SU-DHL-6 (cell line): ENCODE measurements around the gene CCDC88C.

Experiments used
- H2AFZ ChIP-seq: fragments of 200-600 bp; sonication (generic); 2 replicates; pipeline ENCODE4 v1.6.1; 2014; ENCODE audit warnings: low read depth, mild to moderate bottlenecking, moderate library complexity, mixed read lengths, antibody characterized with exemption, low read length; ENCODE audit not compliant: severe bottlenecking
- H3F3A ChIP-seq: fragments of 200-600 bp; shearing (Covaris generic); 2 replicates; pipeline ENCODE4 v1.6.0; 2016; ENCODE audit warnings: antibody characterized with exemption, mild to moderate bottlenecking; ENCODE audit not compliant: insufficient read depth
- H3K27ac ChIP-seq: fragments of 200-600 bp; sonication (generic); 2 replicates; pipeline ENCODE4 v1.5.1; 2016; ENCODE audit warnings: low read depth, mild to moderate bottlenecking, low read length, moderate library complexity, mixed read lengths
- H3K27me3 ChIP-seq: fragments of 200-600 bp; sonication (generic), shearing (Covaris generic); 2 replicates; pipeline ENCODE4 v1.6.0; 2014; ENCODE audit warnings: mild to moderate bottlenecking, low read length
- H3K36me3 ChIP-seq: fragments of 200-600 bp; sonication (generic); 2 replicates; pipeline ENCODE4 v1.6.1; 2014; ENCODE audit warnings: mild to moderate bottlenecking, low read length, mixed read lengths
- H3K4me2 ChIP-seq: fragments of 300-600, 200-600 bp; shearing (Covaris generic), sonication (generic); 2 replicates; pipeline ENCODE4 v1.6.0; 2014; ENCODE audit warnings: low read length, low read depth, mild to moderate bottlenecking; ENCODE audit not compliant: poor library complexity, severe bottlenecking
- H3K4me3 ChIP-seq: fragments of 200-600 bp; sonication (generic); 2 replicates; pipeline ENCODE4 v1.5.1; 2014; ENCODE audit warnings: antibody characterized with exemption, low read length, mild to moderate bottlenecking, mixed read lengths; ENCODE audit not compliant: insufficient read depth, poor library complexity, severe bottlenecking
- H3K79me2 ChIP-seq: fragments of 200-600 bp; sonication (generic); 2 replicates; pipeline ENCODE4 v1.6.1; 2014; ENCODE audit warnings: mild to moderate bottlenecking, low read length, moderate library complexity; ENCODE audit not compliant: insufficient read depth
- H3K9ac ChIP-seq: fragments of 200-600 bp; sonication (generic); 2 replicates; pipeline ENCODE4 v1.7.0; 2014; ENCODE audit warnings: mild to moderate bottlenecking, low read length
- H3K9me2 ChIP-seq: fragments of 200-600 bp; sonication (generic); replicated peaks from 2 replicates; pipeline ENCODE4 v1.6.1; 2014; ENCODE audit warnings: low read length; ENCODE audit not compliant: insufficient read depth
- H3K9me3 ChIP-seq: fragments of 200-600 bp; sonication (generic); 2 replicates; pipeline ENCODE4 v1.6.1; 2014; ENCODE audit warnings: low read length, mixed read lengths; ENCODE audit not compliant: insufficient read depth
- H4K20me1 ChIP-seq: fragments of 200-600 bp; sonication (generic); 2 replicates; pipeline ENCODE4 v1.6.1; 2014; ENCODE audit warnings: low read depth, mild to moderate bottlenecking, antibody characterized with exemption, low read length, moderate library complexity, mixed read lengths
- EZH2phosphoT487 ChIP-seq: fragments of 200-600 bp; sonication (generic), shearing (Covaris generic); conservative IDR thresholded peaks from 2 replicates; pipeline ENCODE4 v1.6.1; 2018; ENCODE audit warnings: mild to moderate bottlenecking, antibody characterized with exemption, low read length, moderate library complexity, mixed read lengths
- TF ChIP-seq, protein P1 (sequence below): fragments of 200-600 bp; sonication (generic); IDR thresholded peaks from one replicate; pipeline ENCODE4 v1.5.1; 2017; ENCODE audit warnings: antibody characterized with exemption, mild to moderate bottlenecking, low read length, moderate library complexity; ENCODE audit not compliant: insufficient read depth, poor library complexity, severe bottlenecking

CCDC88C gene

DNA sequence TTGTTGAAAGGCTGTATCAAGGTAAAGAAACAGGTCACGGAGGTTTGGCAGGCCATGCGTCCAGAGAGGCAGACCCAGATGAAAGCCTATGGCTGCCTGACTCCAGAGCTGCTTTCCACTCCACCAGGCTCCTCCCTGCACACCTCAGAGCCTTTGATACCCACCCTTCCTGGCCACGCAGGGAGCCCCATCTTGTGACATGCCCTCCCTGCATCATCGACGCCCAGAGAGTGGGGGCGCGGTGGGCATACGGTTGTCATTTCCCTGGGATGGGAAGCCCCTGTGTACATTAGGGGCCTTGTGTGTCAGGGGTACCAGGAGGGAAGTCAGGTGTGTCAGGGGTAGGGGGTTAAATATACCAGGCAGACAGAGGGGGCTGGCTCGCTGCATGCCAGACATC, 142.8 kb downstream of the CCDC88C start:
- no peaks in the 10 kb centered on the region for H3K9me2 ChIP-seq
- H3K27me3 ChIP-seq: no peaks in the 10 kb centered on the region
- H3K27ac ChIP-seq: no peak overlapping the region
- H3K4me2 ChIP-seq: no peak overlapping the region
- no peak overlapping the region for H3K9ac ChIP-seq
- H2AFZ ChIP-seq: no peak overlapping the region
- TF ChIP-seq EZH2phosphoT487: no peak
- TF ChIP-seq, protein P1, sequence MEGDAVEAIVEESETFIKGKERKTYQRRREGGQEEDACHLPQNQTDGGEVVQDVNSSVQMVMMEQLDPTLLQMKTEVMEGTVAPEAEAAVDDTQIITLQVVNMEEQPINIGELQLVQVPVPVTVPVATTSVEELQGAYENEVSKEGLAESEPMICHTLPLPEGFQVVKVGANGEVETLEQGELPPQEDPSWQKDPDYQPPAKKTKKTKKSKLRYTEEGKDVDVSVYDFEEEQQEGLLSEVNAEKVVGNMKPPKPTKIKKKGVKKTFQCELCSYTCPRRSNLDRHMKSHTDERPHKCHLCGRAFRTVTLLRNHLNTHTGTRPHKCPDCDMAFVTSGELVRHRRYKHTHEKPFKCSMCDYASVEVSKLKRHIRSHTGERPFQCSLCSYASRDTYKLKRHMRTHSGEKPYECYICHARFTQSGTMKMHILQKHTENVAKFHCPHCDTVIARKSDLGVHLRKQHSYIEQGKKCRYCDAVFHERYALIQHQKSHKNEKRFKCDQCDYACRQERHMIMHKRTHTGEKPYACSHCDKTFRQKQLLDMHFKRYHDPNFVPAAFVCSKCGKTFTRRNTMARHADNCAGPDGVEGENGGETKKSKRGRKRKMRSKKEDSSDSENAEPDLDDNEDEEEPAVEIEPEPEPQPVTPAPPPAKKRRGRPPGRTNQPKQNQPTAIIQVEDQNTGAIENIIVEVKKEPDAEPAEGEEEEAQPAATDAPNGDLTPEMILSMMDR: no peak
- 0 out of 2 replicates have a peak, but pooled peaks cover 5% of the 10 kb centered on the region for H3F3A ChIP-seq
- no peak overlapping the region for H3K4me3 ChIP-seq
- no peaks in the 10 kb centered on the region for H4K20me1 ChIP-seq
- H3K36me3 ChIP-seq: peaks cover 20% of the 10 kb centered on the region
- no peaks in the 10 kb centered on the region for H3K79me2 ChIP-seq
- H3K9me3 ChIP-seq: no peaks in the 10 kb centered on the region

DNA sequence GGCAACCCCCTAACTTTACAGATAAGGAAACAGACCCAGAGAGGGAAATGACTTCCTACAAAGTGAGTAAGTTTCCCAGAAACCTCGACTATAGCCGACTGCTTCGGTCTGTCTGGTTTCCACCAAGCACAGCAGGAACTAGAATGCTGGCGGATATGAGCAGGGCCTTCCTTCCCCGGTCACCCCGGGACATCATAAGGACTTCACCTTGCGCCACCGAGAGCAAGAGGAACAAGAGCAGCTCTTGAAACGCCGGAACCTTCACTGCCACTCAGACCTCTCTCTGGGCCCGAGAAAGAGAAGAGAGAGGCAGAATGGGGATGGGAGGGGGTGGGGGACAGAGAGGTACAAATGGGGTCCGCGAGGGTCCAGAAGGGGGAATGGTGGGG, 143.7 kb downstream of the CCDC88C start:
- Histone ChIP-seq H3K27me3 (no peaks in the 10 kb centered on the region), H3F3A (0 out of 2 replicates have a peak, but pooled peaks cover 5% of the 10 kb centered on the region), H3K9ac (no peak overlapping the region), H2AFZ (no peak overlapping the region), H3K4me3 (no peak overlapping the region), H3K79me2 (no peaks in the 10 kb centered on the region), H3K9me3 (no peaks in the 10 kb centered on the region), H3K36me3 (peaks cover 20% of the 10 kb centered on the region), H4K20me1 (no peaks in the 10 kb centered on the region), H3K27ac (no peak overlapping the region), H3K4me2 (no peak overlapping the region), H3K9me2 (no peaks in the 10 kb centered on the region)
- no peak for TF ChIP-seq EZH2phosphoT487
- TF ChIP-seq, protein P1: no peak

DNA sequence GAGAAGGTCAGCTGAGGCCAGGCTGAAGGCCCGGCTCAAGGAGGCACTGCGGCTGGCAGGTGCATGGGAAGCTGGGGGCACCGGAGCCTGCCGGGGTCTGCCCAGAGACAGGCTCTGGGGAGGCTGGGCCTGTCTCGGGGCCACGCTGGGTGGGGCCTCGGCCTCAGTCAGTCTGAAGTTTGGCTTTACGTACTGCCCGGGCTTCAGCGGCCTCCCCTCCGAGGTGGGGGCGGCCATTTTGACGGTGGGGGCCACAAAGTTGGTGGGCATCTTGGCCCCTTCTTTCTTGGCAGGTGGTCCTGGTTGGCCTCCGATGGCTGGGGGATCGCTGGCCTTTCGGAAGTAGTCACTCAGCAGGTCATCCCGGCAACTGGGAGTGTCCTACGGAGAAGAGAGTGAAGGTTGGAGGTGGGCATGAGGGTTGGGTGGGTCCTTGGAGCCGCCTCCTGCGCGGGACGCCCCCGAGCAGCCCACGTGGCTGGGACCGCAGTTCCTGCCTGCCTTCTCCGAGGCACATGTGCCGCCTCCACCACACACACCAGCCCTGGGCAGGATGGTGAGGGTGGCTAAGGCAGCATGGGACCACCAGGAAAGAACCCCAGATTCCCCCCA, 144.2 kb downstream of the CCDC88C start:
- Histone ChIP-seq H4K20me1 (no peaks in the 10 kb centered on the region), H3F3A (0 out of 2 replicates have a peak, but pooled peaks cover 5% of the 10 kb centered on the region), H3K4me3 (no peak overlapping the region), H3K36me3 (peaks cover 17% of the 10 kb centered on the region), H3K4me2 (no peak overlapping the region), H3K27me3 (no peaks in the 10 kb centered on the region), H3K9me3 (no peaks in the 10 kb centered on the region), H3K27ac (no peak overlapping the region), H3K9ac (no peak overlapping the region), H3K79me2 (no peaks in the 10 kb centered on the region), H3K9me2 (no peaks in the 10 kb centered on the region), H2AFZ (no peak overlapping the region)
- TF ChIP-seq, protein P1: no peak
- no peak for TF ChIP-seq EZH2phosphoT487
